BJ (cell line): ENCODE results near the gene PRRX2. TPM values are rescaled to one million over a fixed set of nuclear protein-coding genes. Genes with fewer than 3 reads are reported as not detected.
A peak's percentile ranks its signal among the peaks of the same experiment; 100 is the strongest.

Experiments used
- CTCF ChIA-PET: fragments of 350-600 bp; formaldehyde crosslinking; extraction: SDS; loops from one replicate; lab custom pipeline; 2021; ENCODE audit warnings: antibody characterized with exemption, inconsistent platforms; lab: Yijun Ruan, JAX
- POLR2A ChIA-PET: fragments of 300-600 bp; sonication (Branson Sonifier 250); formaldehyde crosslinking; extraction: SDS; loops from one replicate; lab custom pipeline; 2021; ENCODE audit warnings: antibody characterized with exemption; lab: Charles Lee
- DNase-seq: peaks from one replicate; pipeline ENCODE4 v3.0.0-alpha.2; 2011; ENCODE audit warnings: low read depth
- H3K27me3 ChIP-seq: 2 replicates; pipeline ENCODE4 v1.6.0; 2011; ENCODE audit warnings: low read length; ENCODE audit not compliant: control insufficient read depth, insufficient read depth
- H3K36me3 ChIP-seq: 2 replicates; pipeline ENCODE4 v1.5.1; 2011; ENCODE audit warnings: low read length; ENCODE audit not compliant: control insufficient read depth, insufficient read depth
- H3K4me3 ChIP-seq: 2 replicates; pipeline ENCODE4 v1.5.1; 2011; ENCODE audit warnings: low read depth, mild to moderate bottlenecking, control low read depth, low read length
- polyA plus RNA-seq: library from polyadenylated mRNA; depleted of rRNA; stranded (reverse); fragments of >200 nt; gene quantifications from 2 replicates; pipeline ENCODE4 v1.2.3, GENCODE V29; 2011
- TF ChIP-seq, protein P1 (sequence below): IDR thresholded peaks from 2 replicates; pipeline ENCODE4 v1.5.1; 2011; ENCODE audit warnings: low read depth, mild to moderate bottlenecking, control low read depth, inconsistent platforms, low read length, moderate library complexity; ENCODE audit not compliant: insufficient read depth

PRRX2 gene
- polyA plus RNA-seq, 1 experiment: 37.4 TPM

DNA sequence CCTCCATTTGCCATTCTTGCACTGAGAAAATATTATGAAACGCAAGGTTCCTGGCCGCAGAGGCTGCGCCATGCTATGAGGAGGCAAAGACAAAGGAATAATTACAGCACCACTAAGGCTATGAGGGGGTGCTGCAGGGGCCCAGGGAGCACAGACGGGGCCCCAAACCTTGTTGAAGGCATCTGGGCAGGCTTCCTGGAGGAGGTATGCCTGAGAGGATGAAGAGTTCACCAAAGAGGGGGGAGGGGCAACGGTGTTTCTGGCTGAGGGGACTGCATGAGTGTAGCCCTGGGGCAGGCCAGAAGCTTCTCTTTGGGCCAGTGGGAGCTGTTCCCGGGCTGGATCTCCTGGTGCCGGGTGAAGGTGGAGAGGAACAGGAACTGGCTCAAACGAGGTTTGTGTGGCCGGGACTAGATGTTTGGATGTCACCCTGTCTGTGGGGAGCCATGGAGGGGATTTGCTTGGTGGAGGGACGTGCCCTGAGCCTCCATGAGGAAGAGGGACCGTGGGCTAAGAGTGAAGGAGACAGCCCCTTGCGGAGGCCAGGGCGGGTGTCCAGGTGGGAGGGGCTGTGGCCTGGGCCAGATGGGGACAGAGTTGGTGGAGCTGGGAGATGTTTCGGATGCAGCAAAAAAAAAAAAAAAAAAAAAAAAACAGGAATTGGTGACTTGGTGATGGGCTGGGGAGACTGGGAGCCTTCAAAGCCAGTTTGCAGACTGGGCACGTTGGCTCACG lies 59.2 kb downstream of the PRRX2 start:
- ChIA-PET CTCF (interaction anchor here (1.5 to 5.7 kb wide), 7 partner anchors 11 to 83 kb away, joined by 4 to 79 read pairs (median 46); partner anchors contain the start of gene ASB6), POLR2A (interaction anchor here (0.6 kb wide), 1 partner anchor 23 kb away, joined by 6 read pairs; no protein-coding TSS in a partner anchor)
- Histone ChIP-seq H3K36me3 (peaks cover 19% of the 10 kb centered on the region), H3K27me3 (no peaks in the 10 kb centered on the region), H3K4me3 (no peak overlapping the region)
- DNase-seq: no peak
- TF ChIP-seq, protein P1, sequence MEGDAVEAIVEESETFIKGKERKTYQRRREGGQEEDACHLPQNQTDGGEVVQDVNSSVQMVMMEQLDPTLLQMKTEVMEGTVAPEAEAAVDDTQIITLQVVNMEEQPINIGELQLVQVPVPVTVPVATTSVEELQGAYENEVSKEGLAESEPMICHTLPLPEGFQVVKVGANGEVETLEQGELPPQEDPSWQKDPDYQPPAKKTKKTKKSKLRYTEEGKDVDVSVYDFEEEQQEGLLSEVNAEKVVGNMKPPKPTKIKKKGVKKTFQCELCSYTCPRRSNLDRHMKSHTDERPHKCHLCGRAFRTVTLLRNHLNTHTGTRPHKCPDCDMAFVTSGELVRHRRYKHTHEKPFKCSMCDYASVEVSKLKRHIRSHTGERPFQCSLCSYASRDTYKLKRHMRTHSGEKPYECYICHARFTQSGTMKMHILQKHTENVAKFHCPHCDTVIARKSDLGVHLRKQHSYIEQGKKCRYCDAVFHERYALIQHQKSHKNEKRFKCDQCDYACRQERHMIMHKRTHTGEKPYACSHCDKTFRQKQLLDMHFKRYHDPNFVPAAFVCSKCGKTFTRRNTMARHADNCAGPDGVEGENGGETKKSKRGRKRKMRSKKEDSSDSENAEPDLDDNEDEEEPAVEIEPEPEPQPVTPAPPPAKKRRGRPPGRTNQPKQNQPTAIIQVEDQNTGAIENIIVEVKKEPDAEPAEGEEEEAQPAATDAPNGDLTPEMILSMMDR: no peak

DNA sequence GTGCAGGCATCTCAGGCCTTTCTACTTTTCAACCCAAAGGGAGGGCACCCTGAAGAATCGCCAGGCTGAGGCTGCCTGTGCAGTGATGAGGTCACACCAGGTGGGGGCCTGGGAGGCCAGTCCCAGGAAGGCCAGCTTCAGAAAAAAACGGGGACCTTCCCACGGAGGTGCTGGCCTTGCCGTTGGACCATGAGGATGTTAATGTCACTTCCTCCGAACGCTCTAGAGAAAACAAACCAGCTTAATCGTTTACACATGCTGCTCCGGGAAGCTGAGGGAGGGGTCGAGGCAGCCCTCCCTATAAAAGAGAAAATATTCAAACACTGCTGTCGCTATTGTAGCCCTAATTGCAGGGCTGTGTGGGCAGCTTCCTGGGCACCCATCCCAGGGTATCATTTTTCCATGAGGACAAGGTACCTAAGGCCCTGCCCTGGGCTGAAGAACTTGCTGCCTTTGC lies 60.4 kb downstream of the PRRX2 start:
- TF ChIP-seq, protein P1: 0 out of 2 replicates have a peak, but pooled peaks have one; percentile 20
- ChIA-PET POLR2A (no interaction called here), CTCF (interaction anchor here (0.6 to 5.7 kb wide), 36 partner anchors 8 to 593 kb away, joined by 3 to 79 read pairs (median 6); partner anchors contain the start of genes ASB6 and PTGES)
- Histone ChIP-seq H3K27me3 (no peaks in the 10 kb centered on the region), H3K4me3 (no peak overlapping the region), H3K36me3 (peaks cover 16% of the 10 kb centered on the region)
- DNase-seq: peak; percentile 65

DNA sequence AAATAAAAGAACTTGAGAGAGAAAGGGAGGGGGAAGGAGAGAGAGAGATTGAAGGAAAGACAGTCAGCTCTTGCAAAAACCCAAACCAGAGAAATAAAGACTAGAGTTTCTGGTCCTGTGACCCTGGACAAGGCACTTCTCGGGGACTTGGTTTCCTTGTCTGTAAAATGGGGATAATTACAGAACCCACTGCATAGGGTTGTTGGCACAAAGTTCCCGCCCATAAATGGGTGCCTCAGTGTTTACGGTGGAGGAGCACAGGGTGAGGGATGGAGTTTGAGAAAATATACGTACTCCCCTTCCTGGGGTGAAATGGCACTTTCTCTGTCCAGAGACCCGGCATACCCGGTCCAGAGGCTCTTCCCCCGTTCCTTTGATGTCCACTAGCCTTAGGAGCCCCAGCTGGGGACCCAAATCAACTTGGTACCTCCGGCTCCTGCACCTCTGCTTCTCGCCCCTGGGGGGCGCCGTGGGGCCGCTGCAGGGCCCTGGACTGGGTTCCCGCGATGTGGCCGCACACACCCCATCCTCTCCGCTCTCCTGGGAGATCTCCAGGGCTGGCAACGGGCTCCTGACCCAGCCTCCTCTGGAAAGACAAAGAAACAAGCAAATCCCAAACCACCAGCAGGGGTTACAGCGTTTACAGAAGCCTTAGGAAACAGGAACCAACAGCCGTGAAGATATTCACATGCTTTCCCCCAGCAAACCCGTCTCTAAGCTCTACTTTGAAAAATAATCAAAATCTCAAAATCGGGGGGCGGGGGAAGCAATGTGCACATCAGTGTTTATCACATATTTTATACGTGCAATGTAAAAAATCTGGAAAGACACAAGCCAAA lies 61.1 kb downstream of the PRRX2 start:
- TF ChIP-seq, protein P1: peak; percentile 99
- H3K36me3 ChIP-seq: peaks cover 12% of the 10 kb centered on the region; the same call in 1 of the 2 replicates
- no peaks in the 10 kb centered on the region for H3K27me3 ChIP-seq
- CTCF ChIA-PET: interaction anchor here (0.6 to 5.7 kb wide), 43 partner anchors 8 to 594 kb away, joined by 3 to 79 read pairs (median 5); partner anchors contain the start of genes ASB6 and PTGES
- H3K4me3 ChIP-seq: no peak overlapping the region
- POLR2A ChIA-PET: interaction anchor here (0.6 to 0.7 kb wide), 2 partner anchors 11 to 35 kb away, joined by 4 to 5 read pairs; no protein-coding TSS in a partner anchor
- peak; percentile 45 for DNase-seq

DNA sequence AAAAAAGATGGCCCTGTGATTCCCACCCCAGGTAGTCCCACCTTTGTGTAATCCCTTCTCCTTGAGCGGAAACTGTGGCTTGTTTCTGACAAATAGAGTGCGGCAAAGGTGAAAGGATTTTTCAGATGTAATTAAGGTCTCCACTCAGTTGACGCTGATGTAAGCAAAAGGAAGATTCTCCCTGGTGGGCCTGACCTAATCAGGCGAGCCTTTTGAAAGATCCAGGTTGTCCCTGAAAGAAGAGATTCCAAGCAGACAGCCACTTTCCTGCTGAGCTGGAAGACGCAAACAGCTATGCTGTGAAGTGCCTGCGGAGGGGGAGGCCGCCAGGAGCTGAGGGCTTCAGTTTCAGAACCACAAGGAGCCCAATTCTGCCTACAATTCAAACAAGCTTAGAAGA lies 63.3 kb downstream of the PRRX2 start:
- TF ChIP-seq, protein P1: no peak
- ChIA-PET CTCF (interaction anchor here (0.7 to 5.7 kb wide), 6 partner anchors 8 to 590 kb away, joined by 3 to 79 read pairs (median 38); partner anchors contain the start of gene ASB6), POLR2A (no interaction called here)
- no peak for DNase-seq
- no peaks in the 10 kb centered on the region for H3K27me3 ChIP-seq
- H3K36me3 ChIP-seq: no peaks in the 10 kb centered on the region
- no peak overlapping the region for H3K4me3 ChIP-seq
